Neural progenitor cell (in vitro differentiated cells): Measurements from ENCODE around the gene TREML2. TPM values are rescaled to one million over a fixed set of nuclear protein-coding genes. Genes with fewer than 3 reads are reported as not detected.

ENCODE experiments used
- DNase-seq: peaks from one replicate; pipeline ENCODE4 v3.0.0-alpha.2; 2016; ENCODE audit warnings: low spot score
- H2AFZ ChIP-seq: fragments of 200-600 bp; sonication (generic); replicated peaks from 2 replicates; pipeline ENCODE4 v1.6.1; 2016; ENCODE audit warnings: antibody characterized with exemption
- H3F3A ChIP-seq: fragments of 200-600 bp; sonication (generic); 2 replicates; pipeline ENCODE4 v1.6.1; 2016; ENCODE audit warnings: antibody characterized with exemption, low read depth
- H3K27ac ChIP-seq: fragments of 200-600 bp; sonication (generic); 2 replicates; pipeline ENCODE4 v1.5.1; 2016; ENCODE audit warnings: mild to moderate bottlenecking
- H3K27me3 ChIP-seq: fragments of 200-600 bp; sonication (generic); 2 replicates; pipeline ENCODE4 v1.6.1; 2016; ENCODE audit warnings: mild to moderate bottlenecking, moderate library complexity
- H3K36me3 ChIP-seq: fragments of 200-600 bp; sonication (generic); 2 replicates; pipeline ENCODE4 v1.5.1; 2016
- H3K4me1 ChIP-seq: fragments of 200-600 bp; sonication (generic); 2 replicates; pipeline ENCODE4 v1.6.1; 2016; ENCODE audit warnings: mixed run types
- H3K4me2 ChIP-seq: fragments of 200-600 bp; sonication (generic); 2 replicates; pipeline ENCODE4 v1.6.1; 2016
- H3K4me3 ChIP-seq: fragments of 200-600 bp; sonication (generic); 2 replicates; pipeline ENCODE4 v1.5.1; 2016
- H3K79me2 ChIP-seq: fragments of 200-600 bp; sonication (generic); 2 replicates; pipeline ENCODE4 v1.6.1; 2016; ENCODE audit warnings: low read depth
- H3K9ac ChIP-seq: fragments of 200-600 bp; sonication (generic); 2 replicates; pipeline ENCODE4 v1.6.1; 2016
- H3K9me3 ChIP-seq: fragments of 200-600 bp; sonication (generic); 2 replicates; pipeline ENCODE4 v1.5.1; 2016; ENCODE audit warnings: low read depth
- H4K20me1 ChIP-seq: fragments of 200-600 bp; sonication (generic); 2 replicates; pipeline ENCODE4 v1.6.1; 2016; ENCODE audit warnings: low read depth
- H3K27ac Mint-ChIP-seq: 3 replicates; pipeline ENCODE4 v1.8.0; 2021; ENCODE audit warnings: mixed read lengths
- H3K27me3 Mint-ChIP-seq: 2 replicates; pipeline ENCODE4 v1.8.0; 2022; ENCODE audit warnings: low read depth, mild to moderate bottlenecking, inconsistent platforms, moderate library complexity, mixed read lengths; ENCODE audit not compliant: insufficient read depth
- H3K36me3 Mint-ChIP-seq: 3 replicates; pipeline ENCODE4 v1.8.0; 2021; ENCODE audit warnings: mixed read lengths
- H3K4me1 Mint-ChIP-seq: 3 replicates; pipeline ENCODE4 v1.8.0; 2021; ENCODE audit warnings: mixed read lengths
- H3K4me3 Mint-ChIP-seq: 3 replicates; pipeline ENCODE4 v1.8.0; 2021; ENCODE audit warnings: mild to moderate bottlenecking, moderate library complexity, mixed read lengths
- H3K9me3 Mint-ChIP-seq: 3 replicates; pipeline ENCODE4 v1.8.0; 2020; ENCODE audit warnings: mixed read lengths
- CTCF ChIP-seq: fragments of 200-600 bp; sonication (generic); IDR thresholded peaks from 2 replicates; pipeline ENCODE4 v1.5.1; 2017; ENCODE audit warnings: antibody characterized with exemption, mild to moderate bottlenecking
- EZH2 ChIP-seq: fragments of 200-600 bp; sonication (generic); IDR thresholded peaks from 2 replicates; pipeline ENCODE4 v1.6.1; 2017; ENCODE audit warnings: antibody characterized with exemption, mild to moderate bottlenecking, moderate library complexity
- EZH2phosphoT487 ChIP-seq: fragments of 200-600 bp; sonication (generic); IDR thresholded peaks from 2 replicates; pipeline ENCODE4 v1.6.1; 2017; ENCODE audit warnings: antibody characterized with exemption
- small RNA-seq: library from RNA; depleted of rRNA; stranded (forward); fragments of <200 nt; gene quantifications from one replicate; pipeline ENCODE3, GENCODE V24; 2015
- total RNA-seq: library from RNA; depleted of rRNA; stranded (reverse); fragments of >200 nt; gene quantifications from 2 replicates; pipeline ENCODE4 v1.2.3, GENCODE V29; 2015; ENCODE audit warnings: low replicate concordance

The TREML2 gene
- total RNA-seq, 1 donor from 2014 or later = not detected

- H3K4me1 Mint-ChIP-seq = no peaks in the 10 kb centered on the region
- H3K36me3 Mint-ChIP-seq = no peaks in the 10 kb centered on the region
- no peak overlapping the region for H3K4me3 ChIP-seq
Observed at GRCh38 chr6:41147917-41148316, 53.0 kb downstream of the TREML2 start.

More at GRCh38 chr6:41147917-41148316, 53.0 kb downstream of the TREML2 start:
- Histone ChIP-seq H3K9ac (no peak overlapping the region), H2AFZ (no peak overlapping the region), H3K4me1 (no peaks in the 10 kb centered on the region), H3F3A (no peaks in the 10 kb centered on the region), H3K36me3 (no peaks in the 10 kb centered on the region), H3K27me3 (no peaks in the 10 kb centered on the region), H4K20me1 (no peaks in the 10 kb centered on the region), H3K9me3 (no peaks in the 10 kb centered on the region), H3K79me2 (no peaks in the 10 kb centered on the region), H3K27ac (no peak overlapping the region), H3K4me2 (no peak overlapping the region)
- Mint-ChIP-seq H3K9me3 (no peaks in the 10 kb centered on the region), H3K27ac (no peak overlapping the region), H3K4me3 (no peak overlapping the region), H3K27me3 (peaks cover 2% of the 10 kb centered on the region)
- TF ChIP-seq CTCF = no peak
- TF ChIP-seq EZH2 = no peak
- no peak for TF ChIP-seq EZH2phosphoT487
- no peak for DNase-seq

Small RNA genes lying within 50 kb of the gene (small RNA-seq; reads per million reads assigned to genes)
- gene AL391903.2 (not detected), gene RNA5SP207 (0.14 reads per million)

Other genes starting within 250 kb of the TREML2 start
- gene UNC5CL, start 161.9 kb downstream of the TREML2 start, total RNA-seq = 2.2 and 5.0 TPM in 2 replicates
- gene TSPO2, start 158.7 kb downstream of the TREML2 start, total RNA-seq = not detected in 2 replicates
- 0.46 TPM in 1 of 2 replicates, not detected in the other for gene APOBEC2, start 147.9 kb downstream of the TREML2 start, total RNA-seq
- 41.9 and 67.9 TPM in 2 replicates for gene OARD1, start 128.8 kb downstream of the TREML2 start, total RNA-seq
- 34.8 and 47.9 TPM in 2 replicates for gene NFYA, start 128.2 kb downstream of the TREML2 start, total RNA-seq
- gene TREML1, start 46.8 kb downstream of the TREML2 start, total RNA-seq = not detected in 2 replicates
- gene TREM2, start 38.0 kb downstream of the TREML2 start, total RNA-seq = not detected in 2 replicates
- not detected in 2 replicates for gene TREML4, start 27.2 kb upstream of the TREML2 start, total RNA-seq
- not detected in 2 replicates for gene TREM1, start 85.5 kb upstream of the TREML2 start, total RNA-seq
- not detected in 2 replicates for gene NCR2, start 134.5 kb upstream of the TREML2 start, total RNA-seq